Erythroblast (primary cell): Measurements from ENCODE around the gene TJP1.

ENCODE experiments used
- DNase-seq, 2 experiments: peaks; one replicate each; lab custom pipeline; 2025; lab: John Stamatoyannopoulos, UW
- GATA1 ChIP-seq: IDR thresholded peaks from 2 replicates; pipeline ENCODE4 v1.6.1; 2011; ENCODE audit warnings: low read depth, mild to moderate bottlenecking, control low read depth, low read length, moderate library complexity
- POLR2A ChIP-seq: IDR thresholded peaks from 2 replicates; pipeline ENCODE4 v1.6.1; 2011; ENCODE audit warnings: mild to moderate bottlenecking, low read length

The TJP1 gene

GRCh38 chr15:29687939-29688505, 134.2 kb downstream of the TJP1 start:
- TF ChIP-seq POLR2A (no peak), GATA1 (no peak)
- DNase-seq: no peak

- TF ChIP-seq GATA1 (no peak), POLR2A (no peak)
- DNase-seq: no peak
These were observed 135.0 kb downstream of the TJP1 start for GRCh38 chr15:29687204-29687815.

GRCh38 chr15:29686445-29687203, 135.6 kb downstream of the TJP1 start:
- TF ChIP-seq POLR2A: no peak
- no peak for TF ChIP-seq GATA1
- DNase-seq: no peak

- no peak for DNase-seq
- no peak for TF ChIP-seq GATA1
- TF ChIP-seq POLR2A: no peak
These were observed 136.2 kb downstream of the TJP1 start for GRCh38 chr15:29686079-29686425.

GRCh38 chr15:29685156-29686078, 136.9 kb downstream of the TJP1 start:
- TF ChIP-seq POLR2A (no peak), GATA1 (no peak)
- no peak for DNase-seq

- no peak for TF ChIP-seq GATA1
- TF ChIP-seq POLR2A: no peak
- DNase-seq: no peak
These were observed 139.5 kb downstream of the TJP1 start for GRCh38 chr15:29682781-29683180.

- DNase-seq: no peak
- TF ChIP-seq POLR2A (no peak), GATA1 (no peak)
These were observed 139.9 kb downstream of the TJP1 start for GRCh38 chr15:29682361-29682760.

- no peak for DNase-seq
- TF ChIP-seq GATA1: no peak
- TF ChIP-seq POLR2A: no peak
These were observed 140.3 kb downstream of the TJP1 start for GRCh38 chr15:29681946-29682345.

- TF ChIP-seq GATA1 (no peak), POLR2A (no peak)
- no peak for DNase-seq
These were observed 141.0 kb downstream of the TJP1 start for GRCh38 chr15:29681166-29681845.

- no peak for DNase-seq
- TF ChIP-seq GATA1: no peak
- TF ChIP-seq POLR2A: no peak
These were observed 141.7 kb downstream of the TJP1 start for GRCh38 chr15:29680465-29681165.

GRCh38 chr15:29678504-29679034, 143.7 kb downstream of the TJP1 start:
- TF ChIP-seq GATA1 (no peak), POLR2A (no peak)
- DNase-seq: no peak

- DNase-seq: no peak
- TF ChIP-seq POLR2A (no peak), GATA1 (no peak)
These were observed 144.3 kb downstream of the TJP1 start for GRCh38 chr15:29677871-29678461.
